GM12878 (cell line): ENCODE measurements around the gene HMGB2.

ENCODE experiments used
- BHLHE40 ChIP-seq, 2 experiments: fragments of 450-650 bp in 1 of 2; IDR thresholded peaks; 2 replicates each; pipeline ENCODE4 v1.6.1; 2011 to 2017; ENCODE audit warnings: low read depth in 2 of 2, borderline replicate concordance in 1 of 2, improper control_type of control experiment in 1 of 2, low read length in 1 of 2, mild to moderate bottlenecking in 1 of 2
- CHD2 ChIP-seq: IDR thresholded peaks from 2 replicates; pipeline ENCODE4 v1.6.1; 2011; ENCODE audit warnings: low read depth, low read length, improper control_type of control experiment, borderline replicate concordance
- CTCF ChIP-seq, 3 experiments: IDR thresholded peaks in 2 of 3; conservative IDR thresholded peaks in 1 of 3; 2 replicates each; pipeline ENCODE4 v1.5.1; 2011; ENCODE audit warnings: low read depth in 3 of 3, low read length in 3 of 3, mild to moderate bottlenecking in 3 of 3, control low read depth in 2 of 3, moderate library complexity in 2 of 3, inconsistent platforms in 1 of 3, mixed read lengths in 1 of 3; ENCODE audit not compliant: control insufficient read depth in 2 of 3, insufficient read depth in 1 of 3; ENCODE audit errors: extremely low read depth in 1 of 3
- EGR1 ChIP-seq, 2 experiments: IDR thresholded peaks; 1 replicate in 1 of 2; 2 replicates in 1 of 2; pipeline ENCODE4 v1.6.1; 2011 to 2012; ENCODE audit warnings: low read depth in 2 of 2, low read length in 2 of 2, borderline replicate concordance in 1 of 2, mild to moderate bottlenecking in 1 of 2, moderate library complexity in 1 of 2
- MYC ChIP-seq: IDR thresholded peaks from 2 replicates; pipeline ENCODE4 v1.6.1; 2011; ENCODE audit warnings: mild to moderate bottlenecking, low read length, moderate library complexity, inconsistent platforms; ENCODE audit not compliant: insufficient read depth, insufficient replicate concordance, insufficient read length, severe bottlenecking
- NR2F1 ChIP-seq: fragments of 450-650 bp; conservative IDR thresholded peaks from 2 replicates; pipeline ENCODE4 v1.6.1; 2017; ENCODE audit warnings: mild to moderate bottlenecking
- RAD21 ChIP-seq: IDR thresholded peaks from 2 replicates; pipeline ENCODE4 v1.6.1; 2011; ENCODE audit warnings: mild to moderate bottlenecking, low read depth, low read length, moderate library complexity; ENCODE audit not compliant: insufficient read depth
- REST ChIP-seq: IDR thresholded peaks from 2 replicates; pipeline ENCODE4 v1.6.1; 2012; ENCODE audit warnings: mild to moderate bottlenecking, low read depth, low read length
- SKIL ChIP-seq: fragments of 450-650 bp; IDR thresholded peaks from 2 replicates; pipeline ENCODE4 v1.6.1; 2017; ENCODE audit warnings: mild to moderate bottlenecking, low read depth, inconsistent platforms; ENCODE audit not compliant: poor library complexity, severe bottlenecking
- SUZ12 ChIP-seq: fragments of 200-600 bp; sonication (generic); IDR thresholded peaks from one replicate; pipeline ENCODE4 v1.6.1; 2018; ENCODE audit warnings: antibody characterized with exemption, mild to moderate bottlenecking; ENCODE audit not compliant: unreplicated experiment
- TCF12 ChIP-seq: IDR thresholded peaks from 2 replicates; pipeline ENCODE4 v1.6.1; 2011; ENCODE audit warnings: low read depth, mild to moderate bottlenecking, low read length
- TCF3 ChIP-seq: IDR thresholded peaks from 2 replicates; pipeline ENCODE4 v1.6.1; 2012; ENCODE audit warnings: low read depth, mild to moderate bottlenecking, low read length, borderline replicate concordance; ENCODE audit not compliant: insufficient read depth
- YBX1 ChIP-seq: fragments of 450-650 bp; IDR thresholded peaks from 2 replicates; pipeline ENCODE4 v1.6.1; 2016; ENCODE audit warnings: antibody characterized with exemption
- YY1 ChIP-seq: IDR thresholded peaks from 2 replicates; pipeline ENCODE4 v1.6.1; 2011; ENCODE audit warnings: low read depth, mild to moderate bottlenecking, low read length

- TF ChIP-seq SUZ12 (no peak), NR2F1 (no peak), YY1 (no peak), SKIL (no peak), YBX1 (no peak), REST (no peak), RAD21 (no peak), CTCF (IDR thresholded peaks at IDR 0.05 in 2 of 3, conservative IDR thresholded peaks at IDR 0.05 in 1 of 3; ENCODE audit: control insufficient read depth in 2 of 3, extremely low read depth in 1 of 3, insufficient read depth in 1 of 3, low read depth in 3 of 3, low read length in 3 of 3) (no peak), MYC (no peak), TCF3 (no peak), CHD2 (no peak), TCF12 (no peak), BHLHE40 (IDR thresholded peaks at IDR 0.05; ENCODE audit: borderline replicate concordance in 1 of 2, low read depth in 2 of 2, low read length in 1 of 2) (no peak), EGR1 (IDR thresholded peaks at IDR 0.05; ENCODE audit: borderline replicate concordance in 1 of 2, low read depth in 2 of 2, low read length in 2 of 2) (no peak)
These were observed 40.4 kb upstream of the HMGB2 start for GRCh38 chr4:173374588-173374987.
